ENCODE measurements around the gene MRPS18A. TPM values are rescaled to one million over a fixed set of nuclear protein-coding genes. Genes with fewer than 3 reads are reported as not detected.

Gene MRPS18A
- total RNA-seq, 4 donors from 2014 or later, result 26.3 to 61.1 (median 45.1) TPM

GRCh38 chr6:43727634-43728033 lies 40.0 kb upstream of the MRPS18A start:
- no peak overlapping the region for H3K27ac ChIP-seq
- H3K4me3 ChIP-seq (replicated peaks in 1 of 3), result no peak overlapping the region
- no peak for TF ChIP-seq POLR2A (IDR thresholded peaks at IDR 0.05)
- no peak for TF ChIP-seq CTCF (IDR thresholded peaks at IDR 0.05)
- intact Hi-C loops (cut with DNase I), result loop anchor here (10.0 kb wide), 1 partner anchor 63 kb away; no protein-coding TSS in a partner anchor
- H3K27me3 ChIP-seq, result no peaks in the 10 kb centered on the region
- no peaks in the 10 kb centered on the region for H3K9me3 ChIP-seq
- no peaks in the 10 kb centered on the region for H3K36me3 ChIP-seq
- WGBS, 2 donors, result 72 to 82% methylated on average over 3 of the region's 3 CpGs
- no peak for DNase-seq
- H3K4me1 ChIP-seq, result peaks cover 0 to 9% of the 10 kb centered on the region in 2 donors

GRCh38 chr6:43725643-43726580 lies 38.3 kb upstream of the MRPS18A start:
- Histone ChIP-seq H3K27ac (no peak overlapping the region), H3K9me3 (no peaks in the 10 kb centered on the region), H3K4me1 (peaks cover 0 to 9% of the 10 kb centered on the region in 2 donors), H3K27me3 (no peaks in the 10 kb centered on the region), H3K4me3 (replicated peaks in 1 of 3) (no peak overlapping the region), H3K36me3 (no peaks in the 10 kb centered on the region)
- intact Hi-C loops (cut with DNase I), result loop anchor here (10.0 kb wide), 1 partner anchor 61 kb away; no protein-coding TSS in a partner anchor
- 91 to 93% methylated on average over 7 of the region's 7 CpGs for WGBS, 2 donors
- no peak for DNase-seq
- TF ChIP-seq POLR2A (IDR thresholded peaks at IDR 0.05), result no peak
- TF ChIP-seq CTCF (IDR thresholded peaks at IDR 0.05), result no peak

- WGBS, 2 donors, result 66 to 69% methylated on average over 4 to 17 of the region's 17 CpGs
- Histone ChIP-seq H3K4me1 (peaks cover 0 to 9% of the 10 kb centered on the region in 2 donors), H3K4me3 (replicated peaks in 1 of 3) (no peak overlapping the region), H3K27ac (no peak overlapping the region), H3K9me3 (no peaks in the 10 kb centered on the region), H3K27me3 (no peaks in the 10 kb centered on the region), H3K36me3 (no peaks in the 10 kb centered on the region)
- intact Hi-C loops (cut with DNase I), result loop anchor here (10.0 kb wide), 1 partner anchor 60 kb away; no protein-coding TSS in a partner anchor
- no peak for TF ChIP-seq CTCF (IDR thresholded peaks at IDR 0.05)
- no peak for TF ChIP-seq POLR2A (IDR thresholded peaks at IDR 0.05)
- peak; percentile 46 to 47 for DNase-seq
Observed at GRCh38 chr6:43724914-43725642, 37.5 kb upstream of the MRPS18A start.

GRCh38 chr6:43724354-43724753 lies 36.8 kb upstream of the MRPS18A start:
- Histone ChIP-seq H3K4me3 (replicated peaks in 1 of 3) (no peak overlapping the region), H3K4me1 (peaks cover 0 to 9% of the 10 kb centered on the region in 2 donors), H3K36me3 (no peaks in the 10 kb centered on the region), H3K9me3 (no peaks in the 10 kb centered on the region), H3K27me3 (no peaks in the 10 kb centered on the region), H3K27ac (no peak overlapping the region)
- 81 to 88% methylated on average over 2 of the region's 2 CpGs for WGBS, 2 donors
- TF ChIP-seq CTCF (IDR thresholded peaks at IDR 0.05) (no peak), POLR2A (IDR thresholded peaks at IDR 0.05) (no peak)
- intact Hi-C loops (cut with DNase I), result loop anchor here (10.0 kb wide), 1 partner anchor 60 kb away; no protein-coding TSS in a partner anchor
- DNase-seq, result no peak
